BLaER1 (cell line): ENCODE results near the gene PLXNA4.

Source experiments
- H3K27ac ChIP-seq: shearing (Covaris generic); formaldehyde crosslinking; 2 replicates; pipeline ENCODE4 v1.8.1; 2022
- H3K27me3 ChIP-seq: shearing (Covaris generic); formaldehyde crosslinking; 2 replicates; pipeline ENCODE4 v1.8.1; 2022
- H3K36me3 ChIP-seq: shearing (Covaris generic); formaldehyde crosslinking; 2 replicates; pipeline ENCODE4 v1.8.1; 2022
- H3K4me1 ChIP-seq: shearing (Covaris generic); formaldehyde crosslinking; 2 replicates; pipeline ENCODE4 v1.8.1; 2022
- H3K4me2 ChIP-seq: shearing (Covaris generic); formaldehyde crosslinking; 2 replicates; pipeline ENCODE4 v1.8.1; 2022
- H3K4me3 ChIP-seq: shearing (Covaris generic); formaldehyde crosslinking; 2 replicates; pipeline ENCODE4 v1.8.1; 2022
- H3K9ac ChIP-seq: shearing (Covaris generic); formaldehyde crosslinking; 2 replicates; pipeline ENCODE4 v1.8.1; 2022
- H3K9me3 ChIP-seq: shearing (Covaris generic); formaldehyde crosslinking; 2 replicates; pipeline ENCODE4 v1.8.1; 2022
- H4K20me1 ChIP-seq: shearing (Covaris generic); formaldehyde crosslinking; 2 replicates; pipeline ENCODE4 v1.8.1; 2022
- Cebpa-rat ChIP-seq: shearing (Covaris generic); IDR thresholded peaks from 2 replicates; pipeline ENCODE4 v1.8.1; 2022

Gene PLXNA4

GRCh38 chr7:132207211-132207610, 369.1 kb downstream of the PLXNA4 start:
- H3K9me3 ChIP-seq: no peaks in the 10 kb centered on the region
- no peak overlapping the region for H3K9ac ChIP-seq
- no peak overlapping the region for H3K27ac ChIP-seq
- no peak overlapping the region for H3K4me2 ChIP-seq
- no peak for TF ChIP-seq Cebpa-rat
- no peaks in the 10 kb centered on the region for H3K27me3 ChIP-seq
- H4K20me1 ChIP-seq: no peaks in the 10 kb centered on the region
- H3K36me3 ChIP-seq: no peaks in the 10 kb centered on the region
- no peaks in the 10 kb centered on the region for H3K4me1 ChIP-seq
- H3K4me3 ChIP-seq: no peak overlapping the region

DNA sequence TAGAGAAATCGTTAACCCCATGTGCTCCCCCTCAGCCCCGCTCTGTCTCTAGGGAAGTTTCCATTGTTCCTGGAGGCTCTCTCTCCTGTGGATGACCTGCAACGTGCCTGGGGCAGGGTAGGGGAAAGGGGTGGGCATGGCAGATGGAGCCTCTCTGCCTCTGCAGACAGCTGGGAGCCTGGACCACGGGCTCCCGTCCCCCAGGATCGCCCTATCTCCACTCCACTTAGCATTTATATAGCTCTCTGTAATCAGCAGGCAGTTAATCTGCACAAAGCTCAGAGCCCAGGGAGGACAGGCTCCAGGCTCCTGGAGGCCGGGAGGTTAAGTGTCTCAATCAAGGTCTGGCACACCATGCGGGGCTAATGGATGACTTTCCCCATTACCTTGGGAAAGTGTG, 369.7 kb downstream of the PLXNA4 start:
- no peak overlapping the region for H3K4me2 ChIP-seq
- TF ChIP-seq Cebpa-rat: no peak
- no peaks in the 10 kb centered on the region for H4K20me1 ChIP-seq
- no peak overlapping the region for H3K9ac ChIP-seq
- H3K27ac ChIP-seq: no peak overlapping the region
- H3K4me1 ChIP-seq: no peaks in the 10 kb centered on the region
- H3K27me3 ChIP-seq: no peaks in the 10 kb centered on the region
- no peak overlapping the region for H3K4me3 ChIP-seq
- no peaks in the 10 kb centered on the region for H3K9me3 ChIP-seq
- no peaks in the 10 kb centered on the region for H3K36me3 ChIP-seq

- Histone ChIP-seq H4K20me1 (no peaks in the 10 kb centered on the region), H3K4me2 (no peak overlapping the region), H3K36me3 (no peaks in the 10 kb centered on the region), H3K27ac (no peak overlapping the region), H3K4me3 (no peak overlapping the region), H3K9ac (no peak overlapping the region), H3K27me3 (no peaks in the 10 kb centered on the region), H3K9me3 (no peaks in the 10 kb centered on the region), H3K4me1 (no peaks in the 10 kb centered on the region)
- TF ChIP-seq Cebpa-rat: no peak
These were observed 370.8 kb downstream of the PLXNA4 start for GRCh38 chr7:132205509-132205908.

DNA sequence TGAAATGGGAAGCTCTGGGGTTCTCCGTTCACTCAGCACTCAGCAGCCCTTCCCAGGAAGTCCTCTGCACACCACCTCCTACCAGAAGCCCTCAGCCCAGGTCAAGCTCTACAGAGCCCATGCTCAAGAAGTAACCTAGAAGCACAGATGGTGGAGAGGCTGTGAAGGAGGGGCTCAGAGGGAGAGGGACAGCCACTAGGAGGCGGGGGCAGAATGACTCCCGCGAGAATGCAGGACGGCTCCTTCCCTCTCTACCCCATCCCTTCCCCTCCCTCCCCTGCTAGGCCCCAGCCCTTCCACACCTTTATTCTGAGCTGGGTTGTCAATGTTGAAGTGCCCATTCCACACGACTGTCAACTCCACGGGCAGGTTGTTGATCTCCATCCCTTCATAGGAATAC, 373.2 kb downstream of the PLXNA4 start:
- Histone ChIP-seq H3K9ac (no peak overlapping the region), H3K36me3 (no peaks in the 10 kb centered on the region), H4K20me1 (no peaks in the 10 kb centered on the region), H3K4me1 (no peaks in the 10 kb centered on the region), H3K27ac (no peak overlapping the region), H3K9me3 (no peaks in the 10 kb centered on the region), H3K27me3 (no peaks in the 10 kb centered on the region), H3K4me2 (no peak overlapping the region), H3K4me3 (no peak overlapping the region)
- TF ChIP-seq Cebpa-rat: no peak

- no peak overlapping the region for H3K4me3 ChIP-seq
- H3K9ac ChIP-seq: no peak overlapping the region
- H4K20me1 ChIP-seq: no peaks in the 10 kb centered on the region
- H3K27me3 ChIP-seq: no peaks in the 10 kb centered on the region
- H3K4me1 ChIP-seq: no peaks in the 10 kb centered on the region
- H3K27ac ChIP-seq: no peak overlapping the region
- no peaks in the 10 kb centered on the region for H3K9me3 ChIP-seq
- no peaks in the 10 kb centered on the region for H3K36me3 ChIP-seq
- no peak overlapping the region for H3K4me2 ChIP-seq
- no peak for TF ChIP-seq Cebpa-rat
These were observed 373.7 kb downstream of the PLXNA4 start for GRCh38 chr7:132202541-132202940.

DNA sequence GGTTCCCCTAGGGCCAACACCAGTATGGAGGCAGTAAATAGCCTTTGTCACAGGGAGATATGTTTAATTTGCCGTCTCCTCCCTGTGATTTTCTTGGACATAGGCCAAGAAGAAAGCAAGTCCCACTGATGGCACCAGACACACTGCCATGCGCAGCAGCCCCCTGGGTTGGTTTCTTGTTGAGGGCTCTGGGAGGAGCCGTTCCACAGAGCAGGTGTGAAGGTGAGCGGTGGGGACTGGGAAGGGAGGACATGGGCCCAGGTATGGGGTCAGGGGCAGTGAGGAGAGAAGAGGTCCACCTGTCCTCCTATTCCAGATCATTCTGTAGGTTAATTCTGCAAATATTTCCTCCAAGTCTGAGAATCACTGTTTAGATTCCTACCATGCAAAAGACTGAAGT, 376.1 kb downstream of the PLXNA4 start:
- Histone ChIP-seq H3K4me2 (no peak overlapping the region), H3K4me3 (no peak overlapping the region), H3K27me3 (no peaks in the 10 kb centered on the region), H4K20me1 (no peaks in the 10 kb centered on the region), H3K9ac (no peak overlapping the region), H3K36me3 (no peaks in the 10 kb centered on the region), H3K27ac (no peak overlapping the region), H3K4me1 (no peaks in the 10 kb centered on the region), H3K9me3 (no peaks in the 10 kb centered on the region)
- no peak for TF ChIP-seq Cebpa-rat

- Histone ChIP-seq H3K4me2 (no peak overlapping the region), H3K27me3 (no peaks in the 10 kb centered on the region), H3K36me3 (no peaks in the 10 kb centered on the region), H3K9me3 (no peaks in the 10 kb centered on the region), H3K4me1 (no peaks in the 10 kb centered on the region), H3K4me3 (no peak overlapping the region), H3K27ac (no peak overlapping the region), H3K9ac (no peak overlapping the region), H4K20me1 (no peaks in the 10 kb centered on the region)
- no peak for TF ChIP-seq Cebpa-rat
These were observed 376.6 kb downstream of the PLXNA4 start for GRCh38 chr7:132199626-132200025.

GRCh38 chr7:132197772-132198171, 378.5 kb downstream of the PLXNA4 start:
- Histone ChIP-seq H3K4me1 (no peaks in the 10 kb centered on the region), H3K27ac (no peak overlapping the region), H3K4me2 (no peak overlapping the region), H3K27me3 (no peaks in the 10 kb centered on the region), H3K9me3 (no peaks in the 10 kb centered on the region), H3K36me3 (no peaks in the 10 kb centered on the region), H3K9ac (no peak overlapping the region), H3K4me3 (no peak overlapping the region), H4K20me1 (no peaks in the 10 kb centered on the region)
- no peak for TF ChIP-seq Cebpa-rat

DNA sequence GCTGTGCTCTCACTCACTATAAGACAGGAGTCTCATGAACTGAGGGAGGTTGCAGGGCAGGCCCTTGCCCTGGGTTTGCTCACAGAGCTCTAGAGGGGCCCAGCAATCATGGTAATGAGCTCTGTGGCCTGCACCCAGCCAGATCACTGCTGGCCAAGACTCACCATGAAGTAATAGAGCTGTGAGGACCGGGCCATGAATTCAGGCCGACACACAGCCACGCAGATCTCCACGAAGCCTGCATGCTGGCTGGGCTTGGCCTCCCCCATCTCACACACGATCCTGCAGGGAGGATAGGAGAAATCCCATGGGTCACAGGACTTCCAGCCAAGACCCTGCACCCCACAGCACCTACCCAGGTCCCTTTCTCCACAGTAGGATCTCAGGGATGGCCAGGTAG, 382.4 kb downstream of the PLXNA4 start:
- H3K36me3 ChIP-seq: no peaks in the 10 kb centered on the region
- no peaks in the 10 kb centered on the region for H3K4me1 ChIP-seq
- no peak overlapping the region for H3K4me3 ChIP-seq
- no peak overlapping the region for H3K9ac ChIP-seq
- H3K27ac ChIP-seq: no peak overlapping the region
- H3K4me2 ChIP-seq: no peak overlapping the region
- no peaks in the 10 kb centered on the region for H3K9me3 ChIP-seq
- TF ChIP-seq Cebpa-rat: no peak
- no peaks in the 10 kb centered on the region for H3K27me3 ChIP-seq
- no peaks in the 10 kb centered on the region for H4K20me1 ChIP-seq

DNA sequence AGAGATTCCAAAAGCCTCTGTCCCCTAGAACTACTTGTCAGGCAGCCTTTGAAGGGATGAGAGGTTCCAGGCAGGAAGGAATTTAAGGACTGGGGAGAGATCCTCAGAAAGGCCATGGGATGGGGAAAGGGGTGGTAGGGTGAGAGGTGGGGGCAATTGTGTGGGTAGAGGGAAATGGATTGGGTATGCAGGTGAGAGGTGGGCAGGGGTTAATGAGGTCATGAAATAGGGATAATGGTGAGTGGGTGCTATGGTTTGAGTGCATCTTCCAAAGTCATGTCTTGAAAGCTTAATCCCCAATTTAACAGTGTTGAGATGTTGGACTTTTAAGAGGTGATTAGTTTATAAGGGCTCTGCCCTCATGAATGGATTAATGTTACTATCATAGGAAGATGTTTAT, 383.5 kb downstream of the PLXNA4 start:
- Histone ChIP-seq H3K27ac (no peak overlapping the region), H3K4me1 (no peaks in the 10 kb centered on the region), H3K4me3 (no peak overlapping the region), H4K20me1 (no peaks in the 10 kb centered on the region), H3K4me2 (no peak overlapping the region), H3K36me3 (no peaks in the 10 kb centered on the region), H3K9ac (no peak overlapping the region), H3K27me3 (no peaks in the 10 kb centered on the region), H3K9me3 (no peaks in the 10 kb centered on the region; the same call in 1 of the 2 replicates)
- no peak for TF ChIP-seq Cebpa-rat

GRCh38 chr7:132191418-132191817, 384.9 kb downstream of the PLXNA4 start:
- Histone ChIP-seq H3K36me3 (no peaks in the 10 kb centered on the region), H3K9ac (no peak overlapping the region), H3K4me3 (no peak overlapping the region), H3K27ac (no peak overlapping the region), H3K9me3 (peaks cover 13% of the 10 kb centered on the region), H3K4me1 (no peaks in the 10 kb centered on the region), H4K20me1 (no peaks in the 10 kb centered on the region), H3K27me3 (no peaks in the 10 kb centered on the region), H3K4me2 (no peak overlapping the region)
- no peak for TF ChIP-seq Cebpa-rat
